Measurements from ENCODE around the gene FAM107B. TPM values are rescaled to one million over a fixed set of nuclear protein-coding genes. Genes with fewer than 3 reads are reported as not detected.

The FAM107B gene
- total RNA-seq, 1 experiment from 2014 or later: 41.6 TPM

DNA sequence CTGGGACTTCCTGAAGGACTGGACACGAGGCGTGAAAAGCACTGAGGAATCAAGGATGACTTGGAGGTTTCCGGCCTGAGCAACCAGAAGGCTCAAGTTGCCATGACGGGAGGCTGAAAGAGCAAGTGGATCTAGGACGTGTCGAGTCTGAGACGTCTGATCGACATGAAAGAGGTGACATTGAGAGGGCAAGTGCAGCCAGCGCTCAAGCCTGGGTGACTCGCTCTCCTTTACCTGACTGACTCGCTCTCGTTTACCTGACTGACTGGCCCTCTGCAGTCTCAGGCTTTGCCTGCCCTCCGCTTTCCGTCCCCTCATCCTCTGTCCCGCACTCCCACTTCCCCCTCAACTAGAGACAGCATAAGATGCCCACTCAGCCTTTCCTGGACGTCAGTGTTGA is 241.4 kb downstream of the FAM107B start:
- H3K9me3 ChIP-seq (ENCODE audit: control insufficient read depth in 1 of 2, insufficient read depth in 1 of 2, low read depth in 1 of 2, low read length in 2 of 2): no peaks in the 10 kb centered on the region
- no TSS peak for BruUV-seq (replicated peaks)
- no peaks in the 10 kb centered on the region for H3K9me2 ChIP-seq (ENCODE audit: insufficient read depth)
- intact Hi-C loops (cut with micrococcal nuclease): no loop called here
- CTCF ChIA-PET: no interaction called here
- H3K27ac ChIP-seq (ENCODE audit: low read depth, low read length): no peak overlapping the region
- TF ChIP-seq CBX3 (IDR thresholded peaks at IDR 0.05; ENCODE audit: low read depth) (no peak), CEBPB (IDR thresholded peaks at IDR 0.05; ENCODE audit: low read depth) (no peak)
- TF ChIP-seq, protein P1, sequence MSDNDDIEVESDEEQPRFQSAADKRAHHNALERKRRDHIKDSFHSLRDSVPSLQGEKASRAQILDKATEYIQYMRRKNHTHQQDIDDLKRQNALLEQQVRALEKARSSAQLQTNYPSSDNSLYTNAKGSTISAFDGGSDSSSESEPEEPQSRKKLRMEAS (IDR thresholded peaks at IDR 0.05): no peak
- H3K79me2 ChIP-seq (ENCODE audit: insufficient read depth, low read length): no peaks in the 10 kb centered on the region
- DNase-seq (ENCODE audit: low read depth, low spot score) (no peak), ATAC-seq (0 out of 2 replicates have a peak, but pooled peaks have one; percentile 19)
- no peaks in the 10 kb centered on the region for H3K27me3 ChIP-seq (ENCODE audit: insufficient read depth, low read length)
- H2AFZ ChIP-seq (ENCODE audit: low read depth, low read length, poor library complexity, severe bottlenecking): no peak overlapping the region
- no peak overlapping the region for H3K9ac ChIP-seq (ENCODE audit: low read length)
- POLR2A ChIA-PET: no interaction called here
- H3K4me3 ChIP-seq (replicated peaks in 1 of 2; ENCODE audit: low read depth in 1 of 2, low read length in 2 of 2): no peak overlapping the region
- peaks cover 0 to 17% of the 10 kb centered on the region in 2 experiments; a peak in 2 of 4 replicates for H3K4me1 ChIP-seq (ENCODE audit: control insufficient read depth in 1 of 2, insufficient read depth in 2 of 2, low read length in 2 of 2)
- H4K20me1 ChIP-seq (ENCODE audit: insufficient read depth): no peaks in the 10 kb centered on the region
- peak overlapping the region; percentile 23 for H3K4me2 ChIP-seq (ENCODE audit: low read length)
- RAD21 ChIA-PET (ENCODE audit: low non-redundant PET in 1 of 2, low total read pairs in 2 of 2, uncharacterized antibody in 2 of 2, unreplicated experiment in 2 of 2): no interaction called here
- no peaks in the 10 kb centered on the region for H3K36me3 ChIP-seq (ENCODE audit: control insufficient read depth in 1 of 2, insufficient read depth in 2 of 2, low read length in 2 of 2)

DNA sequence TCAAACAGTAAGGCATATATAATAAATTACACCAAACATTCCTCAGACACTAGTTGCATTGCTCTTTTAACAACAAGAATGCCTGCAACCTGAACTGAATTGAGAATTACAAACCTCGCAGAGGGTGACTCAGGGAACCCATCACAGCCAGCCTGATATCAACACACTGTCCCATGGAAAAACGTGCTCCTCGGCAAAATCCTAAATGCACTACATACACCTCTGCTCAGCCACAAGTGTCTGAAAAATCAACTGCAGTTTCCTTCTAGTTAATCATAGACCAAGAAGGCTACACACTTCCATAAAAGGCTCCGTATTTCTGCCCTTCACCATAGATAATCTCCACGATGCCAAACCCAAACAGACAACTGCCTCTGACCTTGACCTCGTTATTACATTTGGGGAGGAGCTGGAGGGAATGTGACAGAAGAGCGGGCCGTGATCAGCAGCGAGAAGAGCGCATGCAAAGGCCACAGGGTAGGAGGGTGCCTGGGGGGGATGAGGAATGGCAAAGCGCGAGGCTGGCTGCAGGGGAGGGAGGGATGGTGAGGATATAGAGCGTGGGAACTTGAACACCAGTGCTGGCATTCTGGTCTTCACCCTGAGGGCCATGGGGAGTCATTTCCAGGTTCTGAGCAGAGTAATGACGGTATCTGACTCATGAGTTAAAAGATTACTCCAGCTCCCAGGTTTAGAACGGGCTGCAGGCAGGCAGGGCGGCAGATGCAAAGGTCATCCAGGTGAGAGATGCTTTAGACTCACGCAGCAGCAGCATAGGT is 242.0 kb downstream of the FAM107B start:
- H3K79me2 ChIP-seq (ENCODE audit: insufficient read depth, low read length): no peaks in the 10 kb centered on the region
- ChIA-PET POLR2A (no interaction called here), RAD21 (ENCODE audit: low non-redundant PET in 1 of 2, low total read pairs in 2 of 2, uncharacterized antibody in 2 of 2, unreplicated experiment in 2 of 2) (no interaction called here), CTCF (no interaction called here)
- DNase-seq (ENCODE audit: low read depth, low spot score) (no peak), ATAC-seq (0 out of 2 replicates have a peak, but pooled peaks have one; percentile 11)
- H2AFZ ChIP-seq (ENCODE audit: low read depth, low read length, poor library complexity, severe bottlenecking): no peak overlapping the region
- H3K4me2 ChIP-seq (ENCODE audit: low read length): peak overlapping the region; percentile 23
- no peaks in the 10 kb centered on the region for H3K9me2 ChIP-seq (ENCODE audit: insufficient read depth)
- peaks cover 0 to 17% of the 10 kb centered on the region in 2 experiments; a peak in 2 of 4 replicates for H3K4me1 ChIP-seq (ENCODE audit: control insufficient read depth in 1 of 2, insufficient read depth in 2 of 2, low read length in 2 of 2)
- no peaks in the 10 kb centered on the region for H3K27me3 ChIP-seq (ENCODE audit: insufficient read depth, low read length)
- H4K20me1 ChIP-seq (ENCODE audit: insufficient read depth): no peaks in the 10 kb centered on the region
- TF ChIP-seq EZH2 (IDR thresholded peaks at IDR 0.05) (no peak), ZNF274 (IDR thresholded peaks at IDR 0.05; ENCODE audit: low read depth, low read length) (no peak), EGR1 (IDR thresholded peaks at IDR 0.05; ENCODE audit: low read depth) (no peak), TCF7L2 (IDR thresholded peaks at IDR 0.05; ENCODE audit: borderline replicate concordance, extremely low read depth, insufficient read depth, insufficient read length) (no peak), JUND (IDR thresholded peaks at IDR 0.05) (no peak), POLR2A (IDR thresholded peaks at IDR 0.05; ENCODE audit: borderline replicate concordance, extremely low read depth, insufficient read depth, insufficient read length) (no peak), FOSL1 (IDR thresholded peaks at IDR 0.05; ENCODE audit: low read depth) (no peak), ZFX (IDR thresholded peaks at IDR 0.05) (no peak), SRF (IDR thresholded peaks at IDR 0.05; ENCODE audit: low read depth) (no peak), CEBPB (IDR thresholded peaks at IDR 0.05; ENCODE audit: low read depth) (no peak)
- TF ChIP-seq, protein P2, sequence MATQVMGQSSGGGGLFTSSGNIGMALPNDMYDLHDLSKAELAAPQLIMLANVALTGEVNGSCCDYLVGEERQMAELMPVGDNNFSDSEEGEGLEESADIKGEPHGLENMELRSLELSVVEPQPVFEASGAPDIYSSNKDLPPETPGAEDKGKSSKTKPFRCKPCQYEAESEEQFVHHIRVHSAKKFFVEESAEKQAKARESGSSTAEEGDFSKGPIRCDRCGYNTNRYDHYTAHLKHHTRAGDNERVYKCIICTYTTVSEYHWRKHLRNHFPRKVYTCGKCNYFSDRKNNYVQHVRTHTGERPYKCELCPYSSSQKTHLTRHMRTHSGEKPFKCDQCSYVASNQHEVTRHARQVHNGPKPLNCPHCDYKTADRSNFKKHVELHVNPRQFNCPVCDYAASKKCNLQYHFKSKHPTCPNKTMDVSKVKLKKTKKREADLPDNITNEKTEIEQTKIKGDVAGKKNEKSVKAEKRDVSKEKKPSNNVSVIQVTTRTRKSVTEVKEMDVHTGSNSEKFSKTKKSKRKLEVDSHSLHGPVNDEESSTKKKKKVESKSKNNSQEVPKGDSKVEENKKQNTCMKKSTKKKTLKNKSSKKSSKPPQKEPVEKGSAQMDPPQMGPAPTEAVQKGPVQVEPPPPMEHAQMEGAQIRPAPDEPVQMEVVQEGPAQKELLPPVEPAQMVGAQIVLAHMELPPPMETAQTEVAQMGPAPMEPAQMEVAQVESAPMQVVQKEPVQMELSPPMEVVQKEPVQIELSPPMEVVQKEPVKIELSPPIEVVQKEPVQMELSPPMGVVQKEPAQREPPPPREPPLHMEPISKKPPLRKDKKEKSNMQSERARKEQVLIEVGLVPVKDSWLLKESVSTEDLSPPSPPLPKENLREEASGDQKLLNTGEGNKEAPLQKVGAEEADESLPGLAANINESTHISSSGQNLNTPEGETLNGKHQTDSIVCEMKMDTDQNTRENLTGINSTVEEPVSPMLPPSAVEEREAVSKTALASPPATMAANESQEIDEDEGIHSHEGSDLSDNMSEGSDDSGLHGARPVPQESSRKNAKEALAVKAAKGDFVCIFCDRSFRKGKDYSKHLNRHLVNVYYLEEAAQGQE (IDR thresholded peaks at IDR 0.05; ENCODE audit: low read depth): no peak
- TF ChIP-seq, protein P3, sequence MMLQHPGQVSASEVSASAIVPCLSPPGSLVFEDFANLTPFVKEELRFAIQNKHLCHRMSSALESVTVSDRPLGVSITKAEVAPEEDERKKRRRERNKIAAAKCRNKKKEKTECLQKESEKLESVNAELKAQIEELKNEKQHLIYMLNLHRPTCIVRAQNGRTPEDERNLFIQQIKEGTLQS (IDR thresholded peaks at IDR 0.05): no peak
- BruUV-seq (replicated peaks): no TSS peak
- no peak overlapping the region for H3K4me3 ChIP-seq (replicated peaks in 1 of 2; ENCODE audit: low read depth in 1 of 2, low read length in 2 of 2)
- no peaks in the 10 kb centered on the region for H3K36me3 ChIP-seq (ENCODE audit: control insufficient read depth in 1 of 2, insufficient read depth in 2 of 2, low read length in 2 of 2)
- intact Hi-C loops (cut with micrococcal nuclease): no loop called here
- no peak overlapping the region for H3K9ac ChIP-seq (ENCODE audit: low read length)
- no peaks in the 10 kb centered on the region for H3K9me3 ChIP-seq (ENCODE audit: control insufficient read depth in 1 of 2, insufficient read depth in 1 of 2, low read depth in 1 of 2, low read length in 2 of 2)
- H3K27ac ChIP-seq (ENCODE audit: low read depth, low read length): no peak overlapping the region
